Measurements from ENCODE around the gene HS1BP3.

HS1BP3 gene

GRCh38 chr2:20618468-20618885, 32.4 kb downstream of the HS1BP3 start:
- H3K9me3 ChIP-seq (ENCODE audit: control insufficient read depth in 1 of 2, low read length in 2 of 2), result no peaks in the 10 kb centered on the region
- H3K9ac ChIP-seq (ENCODE audit: low read depth in 1 of 2, low read length in 2 of 2), result peak overlapping the region in 1 of 2 donors; percentile 54
- H3K4me1 ChIP-seq (ENCODE audit: control insufficient read depth in 1 of 2, insufficient read depth in 2 of 2, low read length in 2 of 2), result peaks cover 41 to 43% of the 10 kb centered on the region in 2 donors
- peak overlapping the region; percentile 83 for H3K27ac ChIP-seq (ENCODE audit: low read depth, low read length)
- no peak overlapping the region for H3K4me3 ChIP-seq (ENCODE audit: low read depth in 1 of 2, low read length in 2 of 2)
- H3K36me3 ChIP-seq (ENCODE audit: control insufficient read depth in 1 of 2, insufficient read depth in 2 of 2, low read length in 2 of 2), result peaks cover 2 to 24% of the 10 kb centered on the region in 2 donors
- H3K27me3 ChIP-seq (ENCODE audit: control insufficient read depth in 1 of 2, insufficient read depth in 2 of 2, low read length in 2 of 2), result no peaks in the 10 kb centered on the region

- no peaks in the 10 kb centered on the region for H3K9me3 ChIP-seq (ENCODE audit: control insufficient read depth in 1 of 2, low read length in 2 of 2)
- H3K27me3 ChIP-seq (ENCODE audit: control insufficient read depth in 1 of 2, insufficient read depth in 2 of 2, low read length in 2 of 2), result no peaks in the 10 kb centered on the region
- H3K4me3 ChIP-seq (ENCODE audit: low read depth in 1 of 2, low read length in 2 of 2), result no peak overlapping the region
Observed at GRCh38 chr2:20617892-20618467, 32.9 kb downstream of the HS1BP3 start.

GRCh38 chr2:20617081-20617575, 33.8 kb downstream of the HS1BP3 start:
- Histone ChIP-seq H3K27me3 (ENCODE audit: control insufficient read depth in 1 of 2, insufficient read depth in 2 of 2, low read length in 2 of 2) (no peaks in the 10 kb centered on the region), H3K27ac (ENCODE audit: low read depth, low read length) (peak overlapping the region; percentile 85), H3K4me3 (ENCODE audit: low read depth in 1 of 2, low read length in 2 of 2) (no peak overlapping the region), H3K9ac (ENCODE audit: low read depth in 1 of 2, low read length in 2 of 2) (peak overlapping the region in 1 of 2 donors; percentile 41), H3K4me1 (ENCODE audit: control insufficient read depth in 1 of 2, insufficient read depth in 2 of 2, low read length in 2 of 2) (peaks cover 41 to 43% of the 10 kb centered on the region in 2 donors), H3K9me3 (ENCODE audit: control insufficient read depth in 1 of 2, low read length in 2 of 2) (no peaks in the 10 kb centered on the region), H3K36me3 (ENCODE audit: control insufficient read depth in 1 of 2, insufficient read depth in 2 of 2, low read length in 2 of 2) (peaks cover 0 to 12% of the 10 kb centered on the region in 2 donors)

More at GRCh38 chr2:20617892-20618467, 32.9 kb downstream of the HS1BP3 start:
- Histone ChIP-seq H3K9ac (ENCODE audit: low read depth in 1 of 2, low read length in 2 of 2) (peak overlapping the region in 1 of 2 donors; percentile 54), H3K27ac (ENCODE audit: low read depth, low read length) (peak overlapping the region; percentile 85), H3K36me3 (ENCODE audit: control insufficient read depth in 1 of 2, insufficient read depth in 2 of 2, low read length in 2 of 2) (peaks cover 2 to 19% of the 10 kb centered on the region in 2 donors), H3K4me1 (ENCODE audit: control insufficient read depth in 1 of 2, insufficient read depth in 2 of 2, low read length in 2 of 2) (peaks cover 41 to 43% of the 10 kb centered on the region in 2 donors)

GRCh38 chr2:20616341-20616871, 34.5 kb downstream of the HS1BP3 start:
- Histone ChIP-seq H3K36me3 (ENCODE audit: control insufficient read depth in 1 of 2, insufficient read depth in 2 of 2, low read length in 2 of 2) (peaks cover 0 to 12% of the 10 kb centered on the region in 2 donors), H3K27ac (ENCODE audit: low read depth, low read length) (peak overlapping the region; percentile 53), H3K9ac (ENCODE audit: low read depth in 1 of 2, low read length in 2 of 2) (no peak overlapping the region), H3K4me1 (ENCODE audit: control insufficient read depth in 1 of 2, insufficient read depth in 2 of 2, low read length in 2 of 2) (peaks cover 46 to 49% of the 10 kb centered on the region in 2 donors), H3K9me3 (ENCODE audit: control insufficient read depth in 1 of 2, low read length in 2 of 2) (no peaks in the 10 kb centered on the region), H3K27me3 (ENCODE audit: control insufficient read depth in 1 of 2, insufficient read depth in 2 of 2, low read length in 2 of 2) (no peaks in the 10 kb centered on the region), H3K4me3 (ENCODE audit: low read depth in 1 of 2, low read length in 2 of 2) (no peak overlapping the region)

- peaks cover 0 to 10% of the 10 kb centered on the region in 2 donors for H3K36me3 ChIP-seq (ENCODE audit: control insufficient read depth in 1 of 2, insufficient read depth in 2 of 2, low read length in 2 of 2)
- no peaks in the 10 kb centered on the region for H3K9me3 ChIP-seq (ENCODE audit: control insufficient read depth in 1 of 2, low read length in 2 of 2)
- no peaks in the 10 kb centered on the region for H3K27me3 ChIP-seq (ENCODE audit: control insufficient read depth in 1 of 2, insufficient read depth in 2 of 2, low read length in 2 of 2)
- H3K27ac ChIP-seq (ENCODE audit: low read depth, low read length), result peak overlapping the region; percentile 53
- H3K4me1 ChIP-seq (ENCODE audit: control insufficient read depth in 1 of 2, insufficient read depth in 2 of 2, low read length in 2 of 2), result peaks cover 46 to 50% of the 10 kb centered on the region in 2 donors
- no peak overlapping the region for H3K9ac ChIP-seq (ENCODE audit: low read depth in 1 of 2, low read length in 2 of 2)
- no peak overlapping the region for H3K4me3 ChIP-seq (ENCODE audit: low read depth in 1 of 2, low read length in 2 of 2)
Observed at GRCh38 chr2:20615466-20616241, 35.2 kb downstream of the HS1BP3 start.

- Histone ChIP-seq H3K27ac (ENCODE audit: low read depth, low read length) (peak overlapping the region; percentile 15), H3K27me3 (ENCODE audit: control insufficient read depth in 1 of 2, insufficient read depth in 2 of 2, low read length in 2 of 2) (no peaks in the 10 kb centered on the region), H3K4me1 (ENCODE audit: control insufficient read depth in 1 of 2, insufficient read depth in 2 of 2, low read length in 2 of 2) (peaks cover 45 to 46% of the 10 kb centered on the region in 2 donors), H3K4me3 (ENCODE audit: low read depth in 1 of 2, low read length in 2 of 2) (no peak overlapping the region), H3K36me3 (ENCODE audit: control insufficient read depth in 1 of 2, insufficient read depth in 2 of 2, low read length in 2 of 2) (peaks cover 0 to 4% of the 10 kb centered on the region in 2 donors), H3K9ac (ENCODE audit: low read depth in 1 of 2, low read length in 2 of 2) (peak overlapping the region in 1 of 2 donors; percentile 30), H3K9me3 (ENCODE audit: control insufficient read depth in 1 of 2, low read length in 2 of 2) (no peaks in the 10 kb centered on the region)
Observed at GRCh38 chr2:20615068-20615465, 35.8 kb downstream of the HS1BP3 start.

GRCh38 chr2:20614201-20615067, 36.5 kb downstream of the HS1BP3 start:
- H3K36me3 ChIP-seq (ENCODE audit: control insufficient read depth in 1 of 2, insufficient read depth in 2 of 2, low read length in 2 of 2), result no peaks in the 10 kb centered on the region
- no peaks in the 10 kb centered on the region for H3K27me3 ChIP-seq (ENCODE audit: control insufficient read depth in 1 of 2, insufficient read depth in 2 of 2, low read length in 2 of 2)
- H3K9ac ChIP-seq (ENCODE audit: low read depth in 1 of 2, low read length in 2 of 2), result peak overlapping the region in 1 of 2 donors; percentile 30
- peak overlapping the region; percentile 54 for H3K27ac ChIP-seq (ENCODE audit: low read depth, low read length)
- H3K9me3 ChIP-seq (ENCODE audit: control insufficient read depth in 1 of 2, low read length in 2 of 2), result no peaks in the 10 kb centered on the region
- peaks cover 44 to 46% of the 10 kb centered on the region in 2 donors for H3K4me1 ChIP-seq (ENCODE audit: control insufficient read depth in 1 of 2, insufficient read depth in 2 of 2, low read length in 2 of 2)
- no peak overlapping the region for H3K4me3 ChIP-seq (ENCODE audit: low read depth in 1 of 2, low read length in 2 of 2)

GRCh38 chr2:20612925-20613916, 37.7 kb downstream of the HS1BP3 start:
- no peak overlapping the region for H3K9ac ChIP-seq (ENCODE audit: low read depth in 1 of 2, low read length in 2 of 2)
- H3K36me3 ChIP-seq (ENCODE audit: control insufficient read depth in 1 of 2, insufficient read depth in 2 of 2, low read length in 2 of 2), result no peaks in the 10 kb centered on the region
- peaks cover 33 to 41% of the 10 kb centered on the region in 2 donors for H3K4me1 ChIP-seq (ENCODE audit: control insufficient read depth in 1 of 2, insufficient read depth in 2 of 2, low read length in 2 of 2)
- H3K27ac ChIP-seq (ENCODE audit: low read depth, low read length), result no peak overlapping the region
- H3K9me3 ChIP-seq (ENCODE audit: control insufficient read depth in 1 of 2, low read length in 2 of 2), result no peaks in the 10 kb centered on the region
- H3K4me3 ChIP-seq (ENCODE audit: low read depth in 1 of 2, low read length in 2 of 2), result no peak overlapping the region
- H3K27me3 ChIP-seq (ENCODE audit: control insufficient read depth in 1 of 2, insufficient read depth in 2 of 2, low read length in 2 of 2), result no peaks in the 10 kb centered on the region

Measured in duodenal mucosa (tissue), 2 donors.